ENCODE measurements around the gene IL34.

IL34 gene

DNA sequence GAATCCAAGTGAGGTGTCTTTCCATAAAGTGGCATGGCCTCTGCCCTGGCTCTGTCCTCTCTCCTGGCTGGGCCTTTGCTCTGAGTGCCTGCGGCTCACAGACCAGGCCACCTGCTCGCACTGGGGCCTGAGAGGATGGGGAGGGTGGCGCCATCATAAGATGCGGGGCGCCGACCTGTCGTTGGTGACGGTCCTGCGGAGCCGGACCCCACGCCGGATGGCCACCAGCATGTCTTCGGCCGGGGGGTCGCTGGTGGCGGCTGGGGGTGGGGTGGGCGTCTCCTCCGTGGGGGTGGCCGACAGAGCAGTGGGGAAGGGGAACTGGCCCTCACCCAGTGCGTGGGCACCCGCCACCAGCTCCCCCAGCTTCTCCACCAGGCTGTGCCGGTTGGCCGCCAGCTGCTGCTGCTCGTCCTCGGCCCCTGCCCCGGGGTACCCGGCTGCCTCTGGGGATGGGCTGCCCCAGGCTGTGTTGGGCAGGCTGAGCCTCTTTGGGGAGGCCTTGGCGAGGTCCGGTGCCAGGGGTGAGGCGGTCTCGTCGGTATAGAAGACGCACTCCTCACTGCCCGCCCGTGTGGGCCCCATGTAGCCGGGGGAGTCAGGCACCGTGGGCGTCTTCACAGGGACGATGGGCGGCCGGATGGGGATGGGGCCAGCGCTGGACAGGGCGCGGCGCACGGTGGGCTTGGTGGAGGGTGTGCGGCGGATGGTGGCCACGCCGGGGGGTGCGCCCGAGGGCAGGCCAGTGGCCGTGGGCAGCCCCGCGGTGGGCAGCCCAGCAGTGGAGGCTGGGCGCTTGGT is 17.4 kb downstream of the IL34 start:
- Histone ChIP-seq H3K23ac (ENCODE audit: low read length in 2 of 2) (no peak overlapping the region), H3K36me3 (ENCODE audit: control insufficient read depth in 1 of 2, insufficient read depth in 2 of 2, low read depth in 1 of 2, low read length in 2 of 2) (peaks cover 56 to 57% of the 10 kb centered on the region in 2 experiments), H3K4me1 (ENCODE audit: control insufficient read depth, insufficient read depth, low read depth, low read length) (peaks cover 6% of the 10 kb centered on the region), H2BK120ac (ENCODE audit: low read depth, low read length) (no peak overlapping the region), H2AK5ac (ENCODE audit: low read length, severe bottlenecking) (no peak overlapping the region), H3K27ac (ENCODE audit: low read length, poor library complexity, severe bottlenecking) (no peak overlapping the region), H2BK15ac (ENCODE audit: low read depth, poor library complexity, severe bottlenecking) (no peak overlapping the region), H3K9ac (ENCODE audit: low read length) (no peak overlapping the region), H3K4ac (ENCODE audit: low read depth in 1 of 2, low read length in 2 of 2) (no peak overlapping the region), H4K8ac (ENCODE audit: low read length) (no peak overlapping the region), H3K14ac (ENCODE audit: low read length in 2 of 2) (no peak overlapping the region), H2BK5ac (ENCODE audit: low read depth, low read length, poor library complexity, severe bottlenecking) (no peak overlapping the region), H3K27me3 (ENCODE audit: control insufficient read depth in 1 of 2, insufficient read depth in 1 of 2, low read length in 2 of 2) (no peaks in the 10 kb centered on the region), H4K91ac (ENCODE audit: low read length) (no peak overlapping the region), H2BK12ac (ENCODE audit: low read length in 2 of 2) (no peak overlapping the region), H3K4me3 (ENCODE audit: insufficient read depth in 1 of 2, low read depth in 1 of 2, low read length in 2 of 2) (no peak overlapping the region), H3K4me2 (ENCODE audit: low read length, poor library complexity, severe bottlenecking) (no peak overlapping the region), H3K79me1 (replicated peaks; ENCODE audit: low read length, poor library complexity, severe bottlenecking) (peaks cover 11% of the 10 kb centered on the region), H2AFZ (ENCODE audit: low read depth, low read length) (no peak overlapping the region), H3K9me3 (ENCODE audit: control insufficient read depth, low read length) (no peaks in the 10 kb centered on the region), H3K18ac (ENCODE audit: low read depth in 1 of 2, low read length in 2 of 2) (no peak overlapping the region)
- no peak for DNase-seq
- 98% methylated on average over 52 of the region's 56 CpGs for WGBS

DNA sequence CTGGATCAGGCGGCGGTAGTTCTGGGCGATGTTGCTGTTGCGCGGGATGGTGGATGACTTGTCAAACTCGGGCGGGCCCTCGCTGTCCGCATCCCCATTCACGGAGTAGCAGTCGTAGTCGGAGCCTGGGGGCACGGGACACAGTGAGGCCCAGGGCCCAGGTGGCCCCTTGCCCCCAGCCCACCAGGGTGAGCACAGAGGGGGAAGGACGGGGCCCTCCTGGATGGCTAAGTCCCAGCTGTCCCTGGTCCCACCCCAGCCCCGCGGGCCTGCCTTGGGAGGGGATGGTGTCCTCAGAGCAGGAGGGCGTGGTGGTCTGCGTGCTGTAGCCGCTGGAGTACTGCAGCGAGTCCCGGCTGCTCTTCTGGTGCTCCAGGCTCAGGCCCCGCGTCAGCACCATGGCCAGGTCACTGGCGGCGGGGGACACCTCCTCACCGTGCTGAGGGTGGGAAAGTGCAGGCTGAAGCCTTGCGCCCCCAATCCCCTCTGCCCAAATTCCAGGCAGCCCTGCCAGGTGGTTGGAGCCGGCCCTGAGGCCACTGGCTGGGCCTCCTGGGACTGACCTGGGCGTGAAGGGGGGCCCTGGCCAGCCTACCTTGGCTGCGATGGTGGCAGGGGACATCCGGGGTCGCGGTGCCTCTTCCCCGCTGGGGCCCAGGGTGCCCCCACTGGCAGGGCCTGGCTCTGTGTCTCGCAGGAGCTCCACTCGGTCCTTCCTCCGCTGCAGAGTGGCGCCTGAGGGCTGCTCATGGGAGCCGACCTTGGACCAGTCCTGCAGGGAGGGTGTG is 18.2 kb downstream of the IL34 start:
- Histone ChIP-seq H3K4ac (ENCODE audit: low read depth in 1 of 2, low read length in 2 of 2) (no peak overlapping the region), H2BK15ac (ENCODE audit: low read depth, poor library complexity, severe bottlenecking) (no peak overlapping the region), H2BK5ac (ENCODE audit: low read depth, low read length, poor library complexity, severe bottlenecking) (no peak overlapping the region), H3K27ac (ENCODE audit: low read length, poor library complexity, severe bottlenecking) (no peak overlapping the region), H4K91ac (ENCODE audit: low read length) (no peak overlapping the region), H3K9ac (ENCODE audit: low read length) (no peak overlapping the region), H3K36me3 (ENCODE audit: control insufficient read depth in 1 of 2, insufficient read depth in 2 of 2, low read depth in 1 of 2, low read length in 2 of 2) (peaks cover 61 to 63% of the 10 kb centered on the region in 2 experiments), H3K79me1 (replicated peaks; ENCODE audit: low read length, poor library complexity, severe bottlenecking) (peaks cover 11% of the 10 kb centered on the region), H3K4me3 (ENCODE audit: insufficient read depth in 1 of 2, low read depth in 1 of 2, low read length in 2 of 2) (no peak overlapping the region), H3K14ac (ENCODE audit: low read length in 2 of 2) (no peak overlapping the region), H2AK5ac (ENCODE audit: low read length, severe bottlenecking) (no peak overlapping the region), H2BK120ac (ENCODE audit: low read depth, low read length) (no peak overlapping the region), H3K27me3 (ENCODE audit: control insufficient read depth in 1 of 2, insufficient read depth in 1 of 2, low read length in 2 of 2) (no peaks in the 10 kb centered on the region), H3K9me3 (ENCODE audit: control insufficient read depth, low read length) (no peaks in the 10 kb centered on the region), H3K4me2 (ENCODE audit: low read length, poor library complexity, severe bottlenecking) (no peak overlapping the region), H2BK12ac (ENCODE audit: low read length in 2 of 2) (no peak overlapping the region), H3K18ac (ENCODE audit: low read depth in 1 of 2, low read length in 2 of 2) (no peak overlapping the region), H4K8ac (ENCODE audit: low read length) (no peak overlapping the region), H2AFZ (ENCODE audit: low read depth, low read length) (no peak overlapping the region), H3K23ac (ENCODE audit: low read length in 2 of 2) (no peak overlapping the region), H3K4me1 (ENCODE audit: control insufficient read depth, insufficient read depth, low read depth, low read length) (peaks cover 6% of the 10 kb centered on the region)
- DNase-seq: no peak
- 96% methylated on average over 39 of the region's 39 CpGs for WGBS

DNA sequence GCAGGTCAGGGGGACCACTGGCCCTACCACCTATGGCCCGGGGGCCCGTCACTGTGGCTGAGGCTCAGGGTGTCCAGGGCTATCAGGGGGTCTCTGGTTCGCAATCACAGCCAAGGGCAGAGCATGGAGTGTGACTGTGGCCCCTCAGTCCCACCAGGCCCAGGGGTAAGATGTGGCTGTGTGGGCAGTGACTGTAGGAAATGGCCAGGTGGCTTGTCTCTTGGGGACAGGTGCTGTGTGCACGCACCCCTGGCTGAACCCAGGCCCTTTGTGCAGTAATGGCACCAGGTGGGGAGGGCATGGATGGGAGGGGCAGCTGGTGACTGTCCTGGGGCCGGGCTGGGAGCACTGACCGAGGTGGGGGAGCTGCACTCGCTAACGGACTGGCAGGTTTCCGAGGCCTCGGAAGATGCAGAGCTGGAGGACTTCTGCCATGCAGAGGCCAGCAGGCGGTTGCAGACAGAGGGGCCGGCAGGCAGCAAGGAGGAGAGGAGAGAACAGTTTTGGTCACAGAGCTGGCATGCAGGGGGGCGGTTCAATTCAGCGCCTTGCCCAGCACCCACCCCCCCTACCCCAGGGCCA is 18.8 kb downstream of the IL34 start:
- H3K36me3 ChIP-seq (ENCODE audit: control insufficient read depth in 1 of 2, insufficient read depth in 2 of 2, low read depth in 1 of 2, low read length in 2 of 2): peaks cover 67 to 69% of the 10 kb centered on the region in 2 experiments
- peaks cover 6% of the 10 kb centered on the region for H3K4me1 ChIP-seq (ENCODE audit: control insufficient read depth, insufficient read depth, low read depth, low read length)
- no peak overlapping the region for H2BK120ac ChIP-seq (ENCODE audit: low read depth, low read length)
- H3K14ac ChIP-seq (ENCODE audit: low read length in 2 of 2): no peak overlapping the region
- no peaks in the 10 kb centered on the region for H3K9me3 ChIP-seq (ENCODE audit: control insufficient read depth, low read length)
- no peak for DNase-seq
- peak overlapping the region; percentile 21 for H2BK15ac ChIP-seq (ENCODE audit: low read depth, poor library complexity, severe bottlenecking)
- H4K91ac ChIP-seq (ENCODE audit: low read length): no peak overlapping the region
- H2BK12ac ChIP-seq (ENCODE audit: low read length in 2 of 2): no peak overlapping the region
- no peak overlapping the region for H3K4me2 ChIP-seq (ENCODE audit: low read length, poor library complexity, severe bottlenecking)
- peaks cover 14% of the 10 kb centered on the region for H3K79me1 ChIP-seq (replicated peaks; ENCODE audit: low read length, poor library complexity, severe bottlenecking)
- H3K27ac ChIP-seq (ENCODE audit: low read length, poor library complexity, severe bottlenecking): no peak overlapping the region
- no peak overlapping the region for H2BK5ac ChIP-seq (ENCODE audit: low read depth, low read length, poor library complexity, severe bottlenecking)
- peak overlapping the region; percentile 23 for H4K8ac ChIP-seq (ENCODE audit: low read length)
- no peak overlapping the region for H3K18ac ChIP-seq (ENCODE audit: low read depth in 1 of 2, low read length in 2 of 2)
- H3K9ac ChIP-seq (ENCODE audit: low read length): no peak overlapping the region
- no peaks in the 10 kb centered on the region for H3K27me3 ChIP-seq (ENCODE audit: control insufficient read depth in 1 of 2, insufficient read depth in 1 of 2, low read length in 2 of 2)
- H3K23ac ChIP-seq (ENCODE audit: low read length in 2 of 2): no peak overlapping the region
- H2AFZ ChIP-seq (ENCODE audit: low read depth, low read length): no peak overlapping the region
- H3K4me3 ChIP-seq (ENCODE audit: insufficient read depth in 1 of 2, low read depth in 1 of 2, low read length in 2 of 2): no peak overlapping the region
- no peak overlapping the region for H2AK5ac ChIP-seq (ENCODE audit: low read length, severe bottlenecking)
- no peak overlapping the region for H3K4ac ChIP-seq (ENCODE audit: low read depth in 1 of 2, low read length in 2 of 2)
- WGBS: 93% methylated on average over 8 of the region's 14 CpGs

Data from mesenchymal stem cell (in vitro differentiated cells and primary cell).